Stomach (tissue), 9 donors: ENCODE measurements around the gene ADNP. TPM values are rescaled to one million over a fixed set of nuclear protein-coding genes. Genes with fewer than 3 reads are reported as not detected.

ENCODE experiments used
- DNase-seq, 2 donors: peaks; one replicate each; pipeline versions ENCODE4 v3.0.0 to v3.0.0-alpha.2; 2013 to 2019
- H3K27ac ChIP-seq, 5 donors: fragments of 200-600 bp in 4 of 5; sonication (generic) in 4 of 5; one replicate each; pipeline ENCODE4 v1.5.1; 2013 to 2019; ENCODE audit warnings: mild to moderate bottlenecking in 1 of 5, moderate library complexity in 1 of 5
- H3K27me3 ChIP-seq, 3 donors: fragments of 200-600 bp; sonication (generic); one replicate each; pipeline ENCODE4 v1.5.1; 2017 to 2019; ENCODE audit warnings: mixed run types in 1 of 3
- H3K36me3 ChIP-seq, 4 donors: fragments of 200-600 bp; sonication (generic); 1 replicate in 3 of 4; 2 replicates in 1 of 4; pipeline ENCODE4 v1.5.1; 2016 to 2019
- H3K4me1 ChIP-seq, 4 donors: fragments of 200-600 bp; sonication (generic); one replicate each; pipeline ENCODE4 v1.5.1; 2016 to 2019
- H3K4me3 ChIP-seq, 4 donors: fragments of 200-600 bp; sonication (generic) in 3 of 4; one replicate each; pipeline ENCODE4 v1.5.1; 2016 to 2019; ENCODE audit warnings: mild to moderate bottlenecking in 1 of 4
- H3K9me3 ChIP-seq, 4 donors: fragments of 200-600 bp; sonication (generic); one replicate each; pipeline ENCODE4 v1.5.1; 2016 to 2019
- CTCF ChIP-seq, 7 experiments: fragments of 450-650 bp in 4 of 7; fragments of 200-600 bp in 3 of 7; sonication (generic) in 3 of 7; IDR thresholded peaks; one replicate each; pipeline ENCODE4 v1.5.1; 2016 to 2019; ENCODE audit warnings: antibody characterized with exemption in 7 of 7, control low read depth in 2 of 7, mild to moderate bottlenecking in 1 of 7
- EP300 ChIP-seq: sonication (generic); formaldehyde crosslinking; IDR thresholded peaks from one replicate; pipeline ENCODE4 v1.6.1; 2017; ENCODE audit warnings: antibody characterized with exemption
- POLR2A ChIP-seq, 4 donors: fragments of 450-650 bp; IDR thresholded peaks; one replicate each; pipeline ENCODE4 v1.6.1; 2016; ENCODE audit warnings: antibody characterized with exemption in 4 of 4, control low read depth in 2 of 4, mild to moderate bottlenecking in 1 of 4, moderate library complexity in 1 of 4
- POLR2AphosphoS5 ChIP-seq, 3 donors: sonication (generic); formaldehyde crosslinking; IDR thresholded peaks; one replicate each; pipeline ENCODE4 v1.6.1; 2016; ENCODE audit warnings: antibody characterized with exemption in 3 of 3
- WGBS, 5 donors: extraction: QIAGEN DNeasy Blood & Tissue Kit in 3 of 5; methylation state at CpG; one replicate each; pipeline versions ENCODE4 v1.1.5 to v1.1.7; 2013 to 2018; 5-methylcytosine and 5-hydroxymethylcytosine counted together
- intact Hi-C: fragments of 100-400 bp; cut with DNase I; formaldehyde crosslinking; loops from one replicate; pipeline ENCODE4 v1.15.1; 2023; ENCODE audit warnings: low total_unique reads
- polyA plus RNA-seq, 3 donors: library from polyadenylated mRNA; stranded (reverse); fragments of 200-250 nt; gene quantifications; one replicate each; pipeline ENCODE4 v1.2.3, GENCODE V29; 2013
- total RNA-seq, 5 donors: library from RNA; depleted of rRNA; stranded (reverse); fragments of >200 nt; gene quantifications; one replicate each; pipeline versions ENCODE4 v1.1.0 to v1.2.3, GENCODE V29; 2014 to 2016
- donor health status: healthy with polysubstance abuse.
- donor health status: Bipolar disorder and iron deficiency.
- donor health status: healthy.

Gene ADNP
- total and polyA plus RNA-seq, 8 donors = 19.9 to 67.4 (median 48.5) TPM

DNA sequence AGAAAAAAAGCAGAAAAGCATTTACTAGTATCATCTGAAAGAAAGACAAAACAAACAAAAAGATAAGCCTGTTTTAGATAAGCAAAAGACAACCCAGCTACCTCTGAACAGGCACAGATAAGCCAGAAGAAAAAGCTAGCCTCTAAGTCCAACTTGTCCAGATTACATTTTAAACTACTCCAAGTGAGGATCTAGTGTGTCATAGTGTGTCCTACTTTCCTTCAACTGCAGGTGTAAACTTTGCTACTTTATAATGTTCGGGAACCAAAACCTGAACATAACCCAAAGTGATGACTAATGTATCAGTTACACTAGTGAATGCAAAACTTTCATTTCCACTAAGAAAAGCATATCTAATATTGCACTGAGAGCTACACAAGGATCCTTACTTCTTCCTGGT lies 19.5 kb downstream of the ADNP start:
- TF ChIP-seq POLR2AphosphoS5 (IDR thresholded peaks at IDR 0.05) (no peak), POLR2A (IDR thresholded peaks at IDR 0.05) (no peak), EP300 (no peak), CTCF (IDR thresholded peaks at IDR 0.05) (no peak)
- Histone ChIP-seq H3K4me1 (peaks cover 39 to 86% (median 66%) of the 10 kb centered on the region in 4 donors), H3K36me3 (peaks cover 0 to 5% (median 1%) of the 10 kb centered on the region in 4 donors), H3K27ac (no peak overlapping the region), H3K9me3 (no peaks in the 10 kb centered on the region), H3K27me3 (no peaks in the 10 kb centered on the region), H3K4me3 (no peak overlapping the region)
- 15 to 42% (median 29%) methylated on average over 1 of the region's 1 CpG for WGBS, 5 donors
- DNase-seq = no peak
- intact Hi-C loops = no loop called here

- WGBS, 5 donors = 46 to 69% (median 60%) methylated on average over 3 of the region's 3 CpGs
- peaks cover 39 to 85% (median 59%) of the 10 kb centered on the region in 4 donors for H3K4me1 ChIP-seq
- TF ChIP-seq EP300 = no peak
- TF ChIP-seq POLR2A (IDR thresholded peaks at IDR 0.05) = no peak
- no peak for TF ChIP-seq POLR2AphosphoS5 (IDR thresholded peaks at IDR 0.05)
- TF ChIP-seq CTCF (IDR thresholded peaks at IDR 0.05) = no peak
Measured at GRCh38 chr20:50911030-50911429, 20.2 kb downstream of the ADNP start.

GRCh38 chr20:50909413-50909812 lies 21.8 kb downstream of the ADNP start:
- TF ChIP-seq POLR2AphosphoS5 (IDR thresholded peaks at IDR 0.05) (no peak), EP300 (no peak), CTCF (IDR thresholded peaks at IDR 0.05) (no peak), POLR2A (IDR thresholded peaks at IDR 0.05) (no peak)
- 79 to 87% (median 84%) methylated on average over 3 of the region's 3 CpGs for WGBS, 5 donors
- intact Hi-C loops = no loop called here

More at GRCh38 chr20:50911030-50911429, 20.2 kb downstream of the ADNP start:
- Histone ChIP-seq H3K4me3 (no peak overlapping the region), H3K27me3 (no peaks in the 10 kb centered on the region), H3K36me3 (peaks cover 0 to 5% (median 1%) of the 10 kb centered on the region in 4 donors), H3K27ac (no peak overlapping the region), H3K9me3 (no peaks in the 10 kb centered on the region)
- intact Hi-C loops = no loop called here
- no peak for DNase-seq

GRCh38 chr20:50904067-50904570 lies 27.1 kb downstream of the ADNP start:
- H3K27me3 ChIP-seq = no peaks in the 10 kb centered on the region
- H3K27ac ChIP-seq = peak overlapping the region in 3 of 5 donors; percentile 3 to 47 (median 43)
- 64 to 71% (median 66%) methylated on average over 6 of the region's 6 CpGs for WGBS, 5 donors
- peaks cover 12 to 75% (median 45%) of the 10 kb centered on the region in 4 donors for H3K4me1 ChIP-seq
- intact Hi-C loops = no loop called here
- no peak for DNase-seq
- H3K4me3 ChIP-seq = no peak overlapping the region
- H3K36me3 ChIP-seq = peaks cover 5 to 49% (median 36%) of the 10 kb centered on the region in 4 donors
- no peak for TF ChIP-seq EP300
- TF ChIP-seq POLR2A (IDR thresholded peaks at IDR 0.05) = no peak
- TF ChIP-seq POLR2AphosphoS5 (IDR thresholded peaks at IDR 0.05) = no peak
- TF ChIP-seq CTCF (IDR thresholded peaks at IDR 0.05) = no peak
- no peaks in the 10 kb centered on the region for H3K9me3 ChIP-seq

More at GRCh38 chr20:50909413-50909812, 21.8 kb downstream of the ADNP start:
- Histone ChIP-seq H3K4me1 (peaks cover 29 to 85% (median 55%) of the 10 kb centered on the region in 4 donors), H3K9me3 (no peaks in the 10 kb centered on the region), H3K4me3 (no peak overlapping the region), H3K27me3 (no peaks in the 10 kb centered on the region), H3K27ac (no peak overlapping the region), H3K36me3 (peaks cover 0 to 5% (median 1%) of the 10 kb centered on the region in 4 donors)
- DNase-seq = no peak
